RWPE2 (cell line): ENCODE data around the gene DSN1.
A peak's percentile ranks its signal among the peaks of the same experiment; 100 is the strongest.

Experiments
- ATAC-seq: fragments of 200-7000 bp; cut with Tn5 transposase; 3 replicates; pipeline ENCODE4 v1.9.1; 2021; ENCODE audit warnings: low read depth
- DNase-seq: peaks from one replicate; pipeline ENCODE4 v3.0.0-alpha.2; 2020; ENCODE audit warnings: low spot score
- H3K27ac ChIP-seq: fragments of 450-650 bp; 2 replicates; pipeline ENCODE4 v1.5.1; 2017; ENCODE audit warnings: mild to moderate bottlenecking; ENCODE audit not compliant: poor library complexity, severe bottlenecking
- H3K27me3 ChIP-seq: fragments of 250-450 bp; sonication (Bioruptor Pico); 2 replicates; pipeline ENCODE4 v1.5.1; 2021; ENCODE audit warnings: mild to moderate bottlenecking, moderate library complexity; ENCODE audit not compliant: insufficient read depth, poor library complexity, severe bottlenecking
- H3K36me3 ChIP-seq: fragments of 250-450 bp; sonication (Bioruptor Pico); 2 replicates; pipeline ENCODE4 v1.5.1; 2020; ENCODE audit warnings: low read depth, mild to moderate bottlenecking, moderate library complexity
- H3K4me1 ChIP-seq: fragments of 250-450 bp; sonication (Bioruptor Pico); 2 replicates; pipeline ENCODE4 v1.5.1; 2021; ENCODE audit warnings: mild to moderate bottlenecking, moderate library complexity; ENCODE audit not compliant: insufficient read depth, poor library complexity, severe bottlenecking
- H3K4me3 ChIP-seq: fragments of 250-450 bp; sonication (Bioruptor Pico); 2 replicates; pipeline ENCODE4 v1.5.1; 2021; ENCODE audit warnings: mild to moderate bottlenecking, moderate library complexity; ENCODE audit not compliant: severe bottlenecking
- H3K9me3 ChIP-seq: fragments of 250-450 bp; sonication (Bioruptor Pico); 2 replicates; pipeline ENCODE4 v1.5.1; 2021; ENCODE audit warnings: mild to moderate bottlenecking, moderate library complexity; ENCODE audit not compliant: severe bottlenecking
- TF ChIP-seq, protein P1 (sequence below): fragments of 450-650 bp; IDR thresholded peaks from one replicate; pipeline ENCODE4 v1.5.1; 2017; ENCODE audit warnings: mild to moderate bottlenecking, moderate library complexity; ENCODE audit not compliant: poor library complexity, severe bottlenecking

The DSN1 gene

DNA sequence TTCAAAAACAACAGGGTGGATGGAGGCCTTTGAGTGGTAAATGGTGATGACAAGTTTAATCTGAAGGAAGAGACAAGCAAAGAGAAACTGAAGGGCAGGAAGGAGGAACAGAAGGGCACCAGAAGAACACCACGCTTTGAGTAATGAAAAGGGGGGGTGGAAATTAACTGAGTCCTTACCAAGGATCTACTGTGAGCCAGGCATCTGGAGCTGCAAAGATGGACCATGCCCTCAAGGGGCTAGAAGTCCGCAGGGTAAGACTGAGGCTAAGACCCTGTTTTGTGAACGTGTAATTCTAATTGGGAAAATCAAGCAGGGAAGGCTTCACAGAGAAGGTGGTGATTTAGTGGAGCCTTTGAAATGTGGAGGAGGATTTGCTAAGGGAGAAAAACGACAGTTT lies 29.3 kb downstream of the DSN1 start:
- ATAC-seq = no peak
- no peak overlapping the region for H3K4me3 ChIP-seq
- TF ChIP-seq, protein P1, sequence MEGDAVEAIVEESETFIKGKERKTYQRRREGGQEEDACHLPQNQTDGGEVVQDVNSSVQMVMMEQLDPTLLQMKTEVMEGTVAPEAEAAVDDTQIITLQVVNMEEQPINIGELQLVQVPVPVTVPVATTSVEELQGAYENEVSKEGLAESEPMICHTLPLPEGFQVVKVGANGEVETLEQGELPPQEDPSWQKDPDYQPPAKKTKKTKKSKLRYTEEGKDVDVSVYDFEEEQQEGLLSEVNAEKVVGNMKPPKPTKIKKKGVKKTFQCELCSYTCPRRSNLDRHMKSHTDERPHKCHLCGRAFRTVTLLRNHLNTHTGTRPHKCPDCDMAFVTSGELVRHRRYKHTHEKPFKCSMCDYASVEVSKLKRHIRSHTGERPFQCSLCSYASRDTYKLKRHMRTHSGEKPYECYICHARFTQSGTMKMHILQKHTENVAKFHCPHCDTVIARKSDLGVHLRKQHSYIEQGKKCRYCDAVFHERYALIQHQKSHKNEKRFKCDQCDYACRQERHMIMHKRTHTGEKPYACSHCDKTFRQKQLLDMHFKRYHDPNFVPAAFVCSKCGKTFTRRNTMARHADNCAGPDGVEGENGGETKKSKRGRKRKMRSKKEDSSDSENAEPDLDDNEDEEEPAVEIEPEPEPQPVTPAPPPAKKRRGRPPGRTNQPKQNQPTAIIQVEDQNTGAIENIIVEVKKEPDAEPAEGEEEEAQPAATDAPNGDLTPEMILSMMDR = no peak

DNA sequence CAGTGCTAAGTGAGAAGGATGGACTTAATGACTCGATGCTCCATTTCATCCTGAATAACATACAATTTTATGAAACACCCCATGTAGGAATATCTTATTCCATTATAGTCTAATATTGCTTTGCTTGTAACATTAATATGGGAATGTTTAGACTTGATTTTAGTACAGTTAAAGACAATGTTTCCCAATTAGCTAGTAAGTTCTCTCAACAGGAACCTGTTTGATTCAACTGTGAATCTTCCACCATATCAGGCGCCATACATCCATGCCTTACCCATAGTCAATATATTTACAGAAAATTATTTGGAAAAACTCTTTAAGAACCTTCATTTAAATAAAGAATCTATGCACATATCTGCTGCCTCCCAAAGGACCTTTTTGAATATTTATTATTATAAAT lies 31.0 kb downstream of the DSN1 start:
- no peaks in the 10 kb centered on the region for H3K36me3 ChIP-seq
- peaks cover 5% of the 10 kb centered on the region for H3K4me1 ChIP-seq
- H3K27me3 ChIP-seq = no peaks in the 10 kb centered on the region
- DNase-seq (no peak), ATAC-seq (no peak)
- no peak overlapping the region for H3K27ac ChIP-seq
- H3K9me3 ChIP-seq = no peaks in the 10 kb centered on the region
- H3K4me3 ChIP-seq = no peak overlapping the region
- TF ChIP-seq, protein P1 = no peak

More for the DNA sequence above, 29.3 kb downstream of the DSN1 start:
- no peak for DNase-seq
- Histone ChIP-seq H3K9me3 (no peaks in the 10 kb centered on the region), H3K36me3 (no peaks in the 10 kb centered on the region), H3K27me3 (no peaks in the 10 kb centered on the region), H3K27ac (peak overlapping the region; percentile 10), H3K4me1 (peaks cover 5% of the 10 kb centered on the region)

DNA sequence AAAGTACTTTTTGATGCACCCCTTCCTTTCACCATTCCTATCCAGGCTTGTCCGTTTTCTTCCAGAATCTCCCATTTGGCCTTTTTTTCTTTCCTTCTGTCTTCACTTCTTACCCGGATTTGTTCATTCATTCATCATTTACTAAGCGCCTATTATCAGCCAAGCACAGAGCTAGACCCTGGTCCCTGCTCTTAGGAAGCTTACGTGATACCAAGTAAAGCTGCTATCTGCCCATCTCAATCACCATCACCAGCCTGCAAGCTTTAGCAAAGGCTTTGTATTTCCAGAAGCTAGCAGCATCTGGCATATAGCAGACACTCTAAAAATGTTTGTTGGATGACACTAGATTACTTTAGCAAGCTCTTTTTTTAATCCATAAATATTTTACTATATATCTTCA lies 32.5 kb downstream of the DSN1 start:
- H3K9me3 ChIP-seq = no peaks in the 10 kb centered on the region
- no peak overlapping the region for H3K4me3 ChIP-seq
- H3K4me1 ChIP-seq = peaks cover 5% of the 10 kb centered on the region
- no peaks in the 10 kb centered on the region for H3K27me3 ChIP-seq
- ATAC-seq (no peak), DNase-seq (no peak)
- TF ChIP-seq, protein P1 = no peak
- H3K27ac ChIP-seq = no peak overlapping the region
- H3K36me3 ChIP-seq = no peaks in the 10 kb centered on the region

DNA sequence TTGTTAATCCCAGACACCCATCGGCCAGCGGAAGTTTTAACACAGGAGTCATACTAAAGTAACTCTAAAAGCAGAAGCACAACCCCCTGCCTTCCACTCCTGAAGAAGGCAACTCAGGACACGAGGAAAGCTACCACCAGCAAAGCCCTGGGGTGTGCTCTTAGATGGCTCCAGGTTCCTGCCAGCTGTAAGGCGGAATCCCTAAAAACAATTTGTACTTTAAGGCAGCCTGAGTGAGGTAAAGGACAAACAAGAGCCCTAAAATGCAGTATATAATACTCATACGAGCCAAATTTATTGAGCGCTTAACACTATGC lies 36.4 kb downstream of the DSN1 start:
- Histone ChIP-seq H3K4me3 (no peak overlapping the region), H3K36me3 (no peaks in the 10 kb centered on the region), H3K27me3 (no peaks in the 10 kb centered on the region), H3K27ac (no peak overlapping the region), H3K4me1 (peaks cover 10% of the 10 kb centered on the region), H3K9me3 (no peaks in the 10 kb centered on the region)
- no peak for ATAC-seq
- TF ChIP-seq, protein P1 = no peak
- DNase-seq = no peak

DNA sequence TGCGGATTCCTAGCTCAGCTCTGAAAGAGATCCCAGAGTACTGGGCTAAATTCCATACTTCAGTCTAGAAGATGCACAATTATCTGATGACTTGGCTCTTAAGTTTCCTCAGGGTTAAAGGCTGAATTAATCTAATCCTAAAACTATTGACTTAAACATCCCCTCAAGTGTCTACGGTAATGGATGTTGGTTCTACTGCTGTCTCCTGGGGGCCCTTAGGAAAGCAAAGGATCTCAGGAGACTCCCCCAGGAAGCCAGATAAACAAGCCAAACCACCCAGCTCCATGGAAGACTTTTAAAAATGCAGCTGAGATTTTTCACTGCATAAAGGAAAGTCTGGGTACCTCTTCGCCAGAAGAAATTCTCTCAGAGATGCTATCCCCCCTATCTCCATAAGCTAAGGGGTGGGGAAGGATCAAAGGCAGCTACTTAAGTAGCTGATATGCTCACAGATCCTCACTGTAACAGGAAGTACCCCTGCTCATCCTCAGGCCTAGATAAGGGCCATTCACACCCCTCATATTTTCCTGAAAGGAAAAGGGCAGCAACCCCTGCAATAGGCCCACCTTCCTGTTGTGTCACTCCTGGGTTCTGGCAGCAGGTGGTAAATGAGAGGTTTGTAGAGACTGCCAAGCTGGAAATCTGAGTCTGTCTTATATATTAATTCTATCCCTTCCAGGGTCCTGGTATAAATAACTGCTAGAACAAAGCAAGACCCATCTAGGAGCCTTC lies 36.9 kb downstream of the DSN1 start:
- TF ChIP-seq, protein P1 = no peak
- Histone ChIP-seq H3K27ac (no peak overlapping the region), H3K4me1 (peaks cover 10% of the 10 kb centered on the region), H3K36me3 (no peaks in the 10 kb centered on the region), H3K4me3 (no peak overlapping the region), H3K9me3 (no peaks in the 10 kb centered on the region), H3K27me3 (no peaks in the 10 kb centered on the region)
- no peak for ATAC-seq
- no peak for DNase-seq
